Neural progenitor cell (in vitro differentiated cells): ENCODE results near the gene SYNDIG1L. TPM values are rescaled to one million over a fixed set of nuclear protein-coding genes. Genes with fewer than 3 reads are reported as not detected.
A peak's percentile ranks its signal among the peaks of the same experiment; 100 is the strongest.

Experiments
- DNase-seq: peaks from one replicate; pipeline ENCODE4 v3.0.0-alpha.2; 2016; ENCODE audit warnings: low spot score
- H2AFZ ChIP-seq: fragments of 200-600 bp; sonication (generic); replicated peaks from 2 replicates; pipeline ENCODE4 v1.6.1; 2016; ENCODE audit warnings: antibody characterized with exemption
- H3F3A ChIP-seq: fragments of 200-600 bp; sonication (generic); 2 replicates; pipeline ENCODE4 v1.6.1; 2016; ENCODE audit warnings: antibody characterized with exemption, low read depth
- H3K27ac ChIP-seq: fragments of 200-600 bp; sonication (generic); 2 replicates; pipeline ENCODE4 v1.5.1; 2016; ENCODE audit warnings: mild to moderate bottlenecking
- H3K27me3 ChIP-seq: fragments of 200-600 bp; sonication (generic); 2 replicates; pipeline ENCODE4 v1.6.1; 2016; ENCODE audit warnings: mild to moderate bottlenecking, moderate library complexity
- H3K36me3 ChIP-seq: fragments of 200-600 bp; sonication (generic); 2 replicates; pipeline ENCODE4 v1.5.1; 2016
- H3K4me1 ChIP-seq: fragments of 200-600 bp; sonication (generic); 2 replicates; pipeline ENCODE4 v1.6.1; 2016; ENCODE audit warnings: mixed run types
- H3K4me2 ChIP-seq: fragments of 200-600 bp; sonication (generic); 2 replicates; pipeline ENCODE4 v1.6.1; 2016
- H3K4me3 ChIP-seq: fragments of 200-600 bp; sonication (generic); 2 replicates; pipeline ENCODE4 v1.5.1; 2016
- H3K79me2 ChIP-seq: fragments of 200-600 bp; sonication (generic); 2 replicates; pipeline ENCODE4 v1.6.1; 2016; ENCODE audit warnings: low read depth
- H3K9ac ChIP-seq: fragments of 200-600 bp; sonication (generic); 2 replicates; pipeline ENCODE4 v1.6.1; 2016
- H3K9me3 ChIP-seq: fragments of 200-600 bp; sonication (generic); 2 replicates; pipeline ENCODE4 v1.5.1; 2016; ENCODE audit warnings: low read depth
- H4K20me1 ChIP-seq: fragments of 200-600 bp; sonication (generic); 2 replicates; pipeline ENCODE4 v1.6.1; 2016; ENCODE audit warnings: low read depth
- H3K27ac Mint-ChIP-seq: 3 replicates; pipeline ENCODE4 v1.8.0; 2021; ENCODE audit warnings: mixed read lengths
- H3K27me3 Mint-ChIP-seq: 2 replicates; pipeline ENCODE4 v1.8.0; 2022; ENCODE audit warnings: low read depth, mild to moderate bottlenecking, inconsistent platforms, moderate library complexity, mixed read lengths; ENCODE audit not compliant: insufficient read depth
- H3K36me3 Mint-ChIP-seq: 3 replicates; pipeline ENCODE4 v1.8.0; 2021; ENCODE audit warnings: mixed read lengths
- H3K4me1 Mint-ChIP-seq: 3 replicates; pipeline ENCODE4 v1.8.0; 2021; ENCODE audit warnings: mixed read lengths
- H3K4me3 Mint-ChIP-seq: 3 replicates; pipeline ENCODE4 v1.8.0; 2021; ENCODE audit warnings: mild to moderate bottlenecking, moderate library complexity, mixed read lengths
- H3K9me3 Mint-ChIP-seq: 3 replicates; pipeline ENCODE4 v1.8.0; 2020; ENCODE audit warnings: mixed read lengths
- CTCF ChIP-seq: fragments of 200-600 bp; sonication (generic); IDR thresholded peaks from 2 replicates; pipeline ENCODE4 v1.5.1; 2017; ENCODE audit warnings: antibody characterized with exemption, mild to moderate bottlenecking
- EZH2 ChIP-seq: fragments of 200-600 bp; sonication (generic); IDR thresholded peaks from 2 replicates; pipeline ENCODE4 v1.6.1; 2017; ENCODE audit warnings: antibody characterized with exemption, mild to moderate bottlenecking, moderate library complexity
- EZH2phosphoT487 ChIP-seq: fragments of 200-600 bp; sonication (generic); IDR thresholded peaks from 2 replicates; pipeline ENCODE4 v1.6.1; 2017; ENCODE audit warnings: antibody characterized with exemption
- total RNA-seq: library from RNA; depleted of rRNA; stranded (reverse); fragments of >200 nt; gene quantifications from 2 replicates; pipeline ENCODE4 v1.2.3, GENCODE V29; 2015; ENCODE audit warnings: low replicate concordance

SYNDIG1L gene
- total RNA-seq, 1 donor from 2014 or later, result not detected

DNA sequence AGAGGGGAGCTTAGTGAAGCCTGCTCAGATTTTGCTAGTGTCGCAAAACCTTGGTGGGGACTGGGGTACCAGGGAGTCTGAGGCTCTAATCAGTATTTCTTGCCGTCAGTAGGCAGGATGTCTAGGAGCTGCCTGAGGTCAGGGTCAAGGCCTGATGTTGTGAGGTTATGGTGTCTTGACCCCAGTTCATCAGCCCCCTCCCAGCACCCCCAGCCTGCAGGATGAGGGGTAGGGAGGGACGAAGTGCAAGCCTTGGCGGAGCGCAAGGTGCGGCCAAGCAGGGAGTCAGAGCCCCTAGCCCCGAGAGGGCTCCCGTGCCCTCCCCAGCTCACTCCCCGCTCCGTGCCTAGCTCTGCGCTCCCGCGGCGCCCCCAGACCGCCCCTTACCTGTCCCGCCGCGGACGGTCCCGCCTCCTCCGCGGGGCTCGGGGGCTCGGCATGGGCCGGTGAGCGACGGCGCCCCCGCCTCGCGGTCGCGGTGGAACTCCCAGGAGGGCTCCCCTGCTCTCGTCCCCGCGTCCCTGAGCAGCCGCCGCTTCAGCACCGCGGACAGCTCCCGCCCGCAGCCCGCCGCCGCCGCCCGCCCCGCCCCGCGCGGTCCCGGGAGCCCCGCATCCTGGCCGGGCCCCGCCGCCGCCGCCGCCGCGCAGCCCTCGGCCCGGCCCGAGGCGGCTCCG, 347 bp downstream of the SYNDIG1L start:
- H3K4me1 ChIP-seq, result peaks cover 22% of the 10 kb centered on the region
- peaks cover 42% of the 10 kb centered on the region for H3K27me3 ChIP-seq
- H4K20me1 ChIP-seq, result peaks cover 13% of the 10 kb centered on the region
- no peak overlapping the region for H3K27ac ChIP-seq
- H3K4me3 Mint-ChIP-seq, result peak overlapping the region; percentile 30
- peaks cover 40% of the 10 kb centered on the region for H3K27me3 Mint-ChIP-seq
- no peak overlapping the region for H2AFZ ChIP-seq
- H3K27ac Mint-ChIP-seq, result no peak overlapping the region
- H3K4me2 ChIP-seq, result peak overlapping the region; percentile 92
- no peak overlapping the region for H3K9ac ChIP-seq
- peaks cover 7% of the 10 kb centered on the region for H3K4me1 Mint-ChIP-seq
- no peaks in the 10 kb centered on the region for H3K9me3 Mint-ChIP-seq
- H3K36me3 ChIP-seq, result no peaks in the 10 kb centered on the region
- no peaks in the 10 kb centered on the region for H3K79me2 ChIP-seq
- TF ChIP-seq EZH2 (no peak), EZH2phosphoT487 (no peak), CTCF (no peak)
- DNase-seq, result peak; percentile 92
- no peaks in the 10 kb centered on the region for H3K36me3 Mint-ChIP-seq
- peak overlapping the region; percentile 61 for H3K4me3 ChIP-seq
- no peaks in the 10 kb centered on the region for H3K9me3 ChIP-seq
- H3F3A ChIP-seq, result peaks cover 33% of the 10 kb centered on the region

DNA sequence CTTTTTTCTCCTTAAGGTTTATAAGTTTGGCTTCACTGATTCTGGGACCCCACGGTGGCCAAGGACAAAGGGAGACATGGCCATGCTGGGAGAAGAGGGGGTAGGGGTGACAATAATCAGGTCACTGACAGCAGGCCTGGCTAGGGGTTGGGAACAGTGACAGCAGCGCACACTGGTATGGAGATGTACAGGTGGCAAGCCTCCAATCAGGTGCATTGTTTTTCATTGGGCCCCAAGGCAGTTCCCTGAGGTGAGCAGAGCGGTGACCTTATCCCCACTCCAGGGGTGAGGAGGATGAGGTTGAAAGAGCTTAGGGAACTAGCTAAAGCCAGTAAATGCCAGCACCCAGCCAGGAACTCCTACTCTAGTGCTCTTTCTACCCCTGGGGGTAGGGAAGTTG, 1.4 kb downstream of the SYNDIG1L start:
- Histone ChIP-seq H3K4me1 (peaks cover 16% of the 10 kb centered on the region), H3K4me3 (no peak overlapping the region), H3K36me3 (no peaks in the 10 kb centered on the region), H3K27me3 (peaks cover 42% of the 10 kb centered on the region), H3K9me3 (no peaks in the 10 kb centered on the region), H3F3A (peaks cover 31% of the 10 kb centered on the region), H2AFZ (no peak overlapping the region), H4K20me1 (peaks cover 13% of the 10 kb centered on the region), H3K27ac (no peak overlapping the region), H3K4me2 (no peak overlapping the region), H3K9ac (no peak overlapping the region), H3K79me2 (no peaks in the 10 kb centered on the region)
- no peaks in the 10 kb centered on the region for H3K9me3 Mint-ChIP-seq
- H3K27me3 Mint-ChIP-seq, result peaks cover 40% of the 10 kb centered on the region
- no peaks in the 10 kb centered on the region for H3K36me3 Mint-ChIP-seq
- H3K27ac Mint-ChIP-seq, result no peak overlapping the region
- peaks cover 7% of the 10 kb centered on the region for H3K4me1 Mint-ChIP-seq
- no peak for DNase-seq
- H3K4me3 Mint-ChIP-seq, result no peak overlapping the region
- TF ChIP-seq EZH2phosphoT487 (no peak), EZH2 (no peak), CTCF (no peak)

DNA sequence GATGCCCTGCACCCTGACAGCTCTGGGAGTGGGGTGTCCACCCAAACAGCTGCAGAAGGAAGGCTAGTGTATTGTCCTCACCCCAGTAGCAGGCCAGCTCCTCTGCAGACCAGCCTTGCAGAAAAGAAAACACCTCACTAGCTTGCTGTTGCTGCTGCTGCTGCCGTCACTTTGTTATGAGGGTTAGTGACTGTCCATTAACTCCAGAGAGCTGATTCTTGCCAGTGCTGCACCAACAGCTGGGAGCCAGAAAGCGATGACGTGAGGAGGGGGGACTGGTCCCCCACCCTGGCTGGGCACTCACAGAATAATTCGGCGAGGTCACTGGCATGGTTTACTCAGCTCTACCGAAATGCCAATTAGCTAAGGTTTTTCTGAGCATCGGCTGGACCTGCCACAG, 2.8 kb downstream of the SYNDIG1L start:
- Histone ChIP-seq H3F3A (peaks cover 31% of the 10 kb centered on the region), H3K27ac (no peak overlapping the region), H3K9me3 (no peaks in the 10 kb centered on the region), H3K79me2 (no peaks in the 10 kb centered on the region), H2AFZ (no peak overlapping the region), H3K9ac (no peak overlapping the region), H3K27me3 (peaks cover 40% of the 10 kb centered on the region), H3K4me2 (no peak overlapping the region), H4K20me1 (peaks cover 13% of the 10 kb centered on the region), H3K36me3 (no peaks in the 10 kb centered on the region), H3K4me1 (peaks cover 15% of the 10 kb centered on the region), H3K4me3 (no peak overlapping the region)
- DNase-seq, result no peak
- peaks cover 3% of the 10 kb centered on the region for H3K4me1 Mint-ChIP-seq
- peaks cover 32% of the 10 kb centered on the region for H3K27me3 Mint-ChIP-seq
- no peak overlapping the region for H3K4me3 Mint-ChIP-seq
- H3K9me3 Mint-ChIP-seq, result no peaks in the 10 kb centered on the region
- TF ChIP-seq CTCF (no peak), EZH2 (no peak), EZH2phosphoT487 (no peak)
- no peak overlapping the region for H3K27ac Mint-ChIP-seq
- H3K36me3 Mint-ChIP-seq, result no peaks in the 10 kb centered on the region
